Ishikawa (cell line): ENCODE results near the gene NR2C2AP.

Source experiments
- CEBPB ChIP-seq: IDR thresholded peaks from 2 replicates; pipeline ENCODE4 v1.6.1; 2012
- CREB1 ChIP-seq: IDR thresholded peaks from 2 replicates; pipeline ENCODE4 v1.6.1; 2012; ENCODE audit warnings: low read depth
- EGR1 ChIP-seq: IDR thresholded peaks from 2 replicates; pipeline ENCODE4 v1.6.1; 2012
- EP300 ChIP-seq: IDR thresholded peaks from 2 replicates; pipeline ENCODE4 v1.6.1; 2012; ENCODE audit warnings: borderline replicate concordance
- FOXM1 ChIP-seq: IDR thresholded peaks from 2 replicates; pipeline ENCODE4 v1.6.1; 2012; ENCODE audit warnings: low read depth, borderline replicate concordance
- MAX ChIP-seq: IDR thresholded peaks from 2 replicates; pipeline ENCODE4 v1.6.1; 2012
- NFIC ChIP-seq: IDR thresholded peaks from 2 replicates; pipeline ENCODE4 v1.6.1; 2012
- RAD21 ChIP-seq: IDR thresholded peaks from 2 replicates; pipeline ENCODE4 v1.6.1; 2012; ENCODE audit warnings: low read depth
- REST ChIP-seq: IDR thresholded peaks from 2 replicates; pipeline ENCODE4 v1.6.1; 2012; ENCODE audit warnings: low read depth, mild to moderate bottlenecking
- TAF1 ChIP-seq: IDR thresholded peaks from 2 replicates; pipeline ENCODE4 v1.6.1; 2012; ENCODE audit warnings: low read depth, mild to moderate bottlenecking
- TCF12 ChIP-seq: IDR thresholded peaks from 2 replicates; pipeline ENCODE4 v1.6.1; 2012; ENCODE audit warnings: low read depth
- TEAD4 ChIP-seq: IDR thresholded peaks from 2 replicates; pipeline ENCODE4 v1.6.1; 2012
- USF1 ChIP-seq: IDR thresholded peaks from 2 replicates; pipeline ENCODE4 v1.6.1; 2012
- YY1 ChIP-seq: IDR thresholded peaks from 2 replicates; pipeline ENCODE4 v1.6.1; 2012; ENCODE audit warnings: low read depth
- ZBTB7A ChIP-seq: IDR thresholded peaks from 2 replicates; pipeline ENCODE4 v1.6.1; 2012; ENCODE audit warnings: low read depth

The NR2C2AP gene

GRCh38 chr19:19226663-19227062, 23.4 kb upstream of the NR2C2AP start:
- TF ChIP-seq MAX (no peak), TEAD4 (no peak), CEBPB (no peak), YY1 (no peak), NFIC (no peak), FOXM1 (no peak), USF1 (no peak), EP300 (no peak)

- TF ChIP-seq REST (no peak), TAF1 (no peak), RAD21 (no peak), CEBPB (no peak), TCF12 (no peak), ZBTB7A (no peak), YY1 (no peak), MAX (no peak), USF1 (no peak), NFIC (no peak), TEAD4 (no peak), EGR1 (no peak), EP300 (no peak), FOXM1 (no peak)
These were observed 23.0 kb upstream of the NR2C2AP start for GRCh38 chr19:19226204-19226603.

GRCh38 chr19:19224852-19225494, 21.8 kb upstream of the NR2C2AP start:
- TF ChIP-seq RAD21 (peak; percentile 66), MAX (peak; percentile 91), TCF12 (no peak), FOXM1 (no peak), CEBPB (no peak), NFIC (no peak), ZBTB7A (no peak), TAF1 (no peak), YY1 (0 out of 2 replicates have a peak, but pooled peaks have one; percentile 8), CREB1 (no peak), REST (no peak), TEAD4 (no peak)

- no peak for TF ChIP-seq CREB1
- TF ChIP-seq EGR1 = no peak
- TF ChIP-seq USF1 = no peak
- TF ChIP-seq EP300 = no peak
- no peak for TF ChIP-seq YY1
- no peak for TF ChIP-seq TAF1
These were observed 21.1 kb upstream of the NR2C2AP start for GRCh38 chr19:19224150-19224851.

- TF ChIP-seq USF1 (no peak), CREB1 (no peak), TCF12 (no peak)
These were observed 20.4 kb upstream of the NR2C2AP start for GRCh38 chr19:19223636-19224035.
